GM19397 (cell line): ENCODE measurements around the gene PIK3C3.
"Not testable (repeated sequence)": the region's sequence is repeated elsewhere in the genome, so short reads cannot be mapped to it uniquely, and the experiment has no call there.

Experiments
- ATAC-seq: cut with Tn5 transposase; IDR thresholded peaks from one replicate; pipeline ENCODE4 v1.9.1; 2021; ENCODE audit warnings: mild to moderate bottlenecking, moderate library complexity; ENCODE audit not compliant: unreplicated experiment

The PIK3C3 gene

GRCh38 chr18:42018831-42019230 is 63.8 kb downstream of the PIK3C3 start:
- no peak for ATAC-seq

GRCh38 chr18:42024131-42024530 is 69.1 kb downstream of the PIK3C3 start:
- ATAC-seq = no peak

DNA sequence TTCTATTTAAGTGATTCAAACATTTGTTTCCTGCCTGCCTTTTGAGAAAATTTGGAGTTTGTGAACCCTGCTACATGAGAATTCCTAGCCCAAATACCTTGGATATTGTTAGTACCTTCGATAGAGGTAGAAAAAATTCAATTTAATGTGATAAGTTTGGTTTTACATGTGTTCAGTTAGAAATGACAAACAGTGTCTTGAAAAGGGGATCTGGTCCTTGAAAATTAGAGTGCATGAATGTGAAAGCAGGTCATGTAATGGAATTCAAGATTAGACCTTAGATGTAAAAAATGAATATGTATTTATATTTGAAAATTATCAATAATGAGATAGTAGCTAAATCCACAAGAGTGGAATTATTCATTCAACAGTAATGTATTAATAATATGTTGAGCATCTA is 70.5 kb downstream of the PIK3C3 start:
- no peak for ATAC-seq

DNA sequence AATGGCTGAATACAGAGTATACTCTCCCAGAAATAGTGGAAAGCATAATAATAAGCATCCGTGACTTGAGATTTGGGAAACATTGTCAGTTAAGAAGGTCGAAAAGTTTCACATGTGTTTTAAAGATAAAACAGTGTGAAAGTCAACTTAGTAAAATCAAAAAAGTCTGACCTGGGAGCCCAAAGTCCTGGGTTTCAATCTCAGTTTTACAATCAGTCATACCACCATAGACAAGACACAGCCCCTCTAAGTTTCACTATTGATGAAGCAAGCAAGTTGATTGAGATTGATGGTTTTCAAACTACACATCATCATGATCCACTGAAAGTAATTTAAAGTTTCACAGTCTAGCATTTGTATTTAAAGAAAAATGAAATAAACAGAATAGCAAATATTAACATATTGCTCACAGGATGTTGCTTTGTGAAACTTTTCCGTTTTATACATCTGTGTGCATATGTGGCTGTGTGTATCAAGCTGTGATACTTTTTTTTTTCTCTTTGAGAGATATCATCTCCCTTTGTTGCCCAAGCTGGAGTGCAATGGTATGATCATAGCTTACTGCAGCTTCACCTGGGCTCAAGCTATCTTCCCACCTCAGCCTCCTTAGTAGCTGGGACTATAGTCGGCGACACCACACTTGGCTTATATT is 71.1 kb downstream of the PIK3C3 start:
- peak; percentile 86 for ATAC-seq

DNA sequence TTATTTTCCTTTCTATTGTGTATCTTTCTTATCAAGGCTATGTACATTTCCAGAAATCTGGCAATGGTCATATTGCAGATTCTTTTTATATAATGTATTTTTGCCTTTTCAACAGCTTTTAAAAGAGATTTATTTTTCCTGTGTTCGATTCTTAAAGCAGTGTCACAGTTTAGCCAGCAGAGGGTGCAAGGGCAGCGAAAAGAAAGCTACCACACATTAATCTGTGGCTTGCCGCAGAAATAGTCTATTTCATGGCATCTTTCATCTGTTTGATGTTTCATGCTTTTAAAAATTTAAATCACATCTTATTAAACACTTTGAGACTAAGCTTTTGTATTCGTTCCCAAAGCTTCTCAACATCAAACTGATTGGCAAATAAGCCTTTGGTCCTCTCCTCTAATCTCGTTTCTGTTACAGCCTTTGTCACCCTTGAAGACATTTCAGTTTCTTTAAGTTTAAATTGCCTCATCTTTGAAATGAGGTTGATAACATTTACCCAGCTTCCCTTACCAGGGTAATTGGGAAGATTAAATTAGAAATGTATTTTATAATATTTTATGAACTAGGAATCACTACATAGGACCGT is 73.3 kb downstream of the PIK3C3 start:
- no peak for ATAC-seq

GRCh38 chr18:42029092-42029491 is 74.1 kb downstream of the PIK3C3 start:
- ATAC-seq = no peak

DNA sequence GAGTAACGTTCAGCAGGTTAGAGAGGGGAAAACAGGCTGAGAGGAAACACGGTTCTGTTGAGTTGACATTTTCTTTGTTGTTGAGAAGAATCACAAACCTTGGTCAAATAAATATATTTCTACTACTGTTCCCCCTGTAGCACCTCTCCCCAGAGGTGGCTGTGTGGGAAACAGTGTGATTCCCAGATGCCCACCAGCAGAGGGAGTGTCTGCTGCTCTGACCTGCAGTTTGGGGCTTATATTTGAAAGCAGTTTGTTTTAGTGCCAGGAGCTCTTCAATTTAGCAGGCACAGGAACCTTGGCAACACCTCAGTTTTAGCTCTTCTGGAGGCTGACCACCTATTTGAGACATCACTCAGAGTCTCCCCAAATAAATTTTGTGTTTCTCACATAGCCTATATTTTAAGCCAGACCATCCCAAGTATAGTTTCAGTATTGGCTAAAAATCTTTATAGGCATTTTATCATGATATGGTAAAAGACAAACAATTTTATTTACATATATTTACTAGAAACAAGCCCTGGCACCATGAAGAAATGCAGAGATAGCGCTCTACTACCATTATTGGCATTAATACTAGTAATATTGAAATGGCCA is 75.7 kb downstream of the PIK3C3 start:
- ATAC-seq = no peak

- ATAC-seq = no peak
Measured at GRCh38 chr18:42032447-42032846, 77.4 kb downstream of the PIK3C3 start.

- ATAC-seq = no peak
Measured at GRCh38 chr18:42033137-42033810, 78.2 kb downstream of the PIK3C3 start.

DNA sequence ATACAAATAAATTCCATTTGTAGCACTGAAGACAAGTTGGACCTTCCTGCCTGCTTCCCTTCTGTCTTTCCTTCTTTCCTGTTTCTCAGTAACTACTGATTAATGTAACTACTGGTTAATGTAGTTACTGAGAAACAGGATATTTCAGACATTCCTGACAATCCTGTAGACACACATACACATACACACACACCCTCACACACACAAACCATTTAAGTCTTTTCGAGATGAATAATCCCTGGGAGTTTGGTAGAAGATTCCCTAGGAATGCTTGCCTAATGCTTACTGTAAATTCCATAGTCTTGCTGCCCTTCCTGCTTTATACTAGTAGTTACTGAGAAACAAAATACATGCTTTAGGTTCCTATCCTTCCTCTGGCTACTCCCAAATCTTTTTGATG is 83.9 kb downstream of the PIK3C3 start:
- no peak for ATAC-seq

DNA sequence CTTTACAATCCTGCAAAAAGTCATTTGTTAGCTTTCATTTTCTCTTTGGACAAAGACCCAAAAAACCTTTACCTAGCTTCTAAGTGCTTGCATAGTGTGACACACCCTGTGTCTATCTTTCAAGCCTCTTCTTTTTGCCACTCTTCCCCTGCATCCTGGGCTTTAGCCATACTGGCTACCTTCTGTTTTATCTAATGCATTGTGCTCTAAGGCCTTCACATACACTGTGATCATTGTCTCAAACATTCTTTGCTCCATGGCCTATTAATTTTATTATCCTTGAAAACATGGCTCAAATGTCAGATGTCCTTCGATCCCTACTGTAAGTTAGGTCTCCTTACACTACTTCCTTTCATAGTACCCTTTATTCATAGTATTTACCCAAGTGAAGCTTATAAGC is 84.4 kb downstream of the PIK3C3 start:
- ATAC-seq = no peak

DNA sequence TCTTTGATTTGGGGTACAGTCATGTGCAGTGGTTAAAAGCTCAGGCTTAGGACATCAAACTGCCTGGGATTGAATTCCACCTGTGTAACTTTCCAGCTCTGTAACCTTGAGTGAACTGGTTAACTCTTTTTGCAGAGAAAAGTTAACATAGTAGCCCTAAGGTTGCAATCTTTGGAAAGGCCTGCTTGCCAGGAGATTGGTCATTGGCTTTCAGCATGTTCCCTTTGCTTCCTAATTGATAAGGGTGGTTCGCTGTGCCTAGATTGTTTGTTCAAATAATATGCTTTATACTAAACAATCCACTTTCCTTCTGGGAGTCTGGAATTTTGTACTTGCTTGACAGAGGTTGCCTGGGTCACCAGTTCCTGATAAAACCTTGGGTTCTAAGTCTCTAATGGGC is 86.8 kb downstream of the PIK3C3 start:
- ATAC-seq = no peak

- ATAC-seq = no peak
Measured at GRCh38 chr18:42045346-42045745, 90.3 kb downstream of the PIK3C3 start.

- no peak for ATAC-seq
Measured at GRCh38 chr18:42047721-42048120, 92.7 kb downstream of the PIK3C3 start.

GRCh38 chr18:42048158-42048557 is 93.1 kb downstream of the PIK3C3 start:
- no peak for ATAC-seq

GRCh38 chr18:42049536-42049935 is 94.5 kb downstream of the PIK3C3 start:
- ATAC-seq = not testable (repeated sequence)

DNA sequence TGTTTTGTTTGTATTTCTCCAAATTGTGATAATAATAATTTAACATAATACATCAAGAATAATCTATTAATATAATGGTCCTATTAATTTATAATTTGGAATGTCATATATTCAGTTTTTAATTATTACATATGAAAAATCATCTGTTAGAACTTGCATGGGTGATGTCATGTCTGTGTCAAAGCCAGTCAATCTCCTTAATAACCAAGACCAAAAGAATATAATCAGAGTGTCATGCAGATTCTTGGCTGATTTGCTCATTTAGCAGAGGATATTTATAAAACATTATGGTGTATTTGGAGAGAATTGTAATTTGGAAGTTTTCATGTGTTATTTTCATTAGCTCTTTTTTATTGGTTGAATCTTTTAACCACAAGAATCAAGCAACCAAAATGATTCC is 96.4 kb downstream of the PIK3C3 start:
- no peak for ATAC-seq

- no peak for ATAC-seq
Measured at GRCh38 chr18:42052122-42052708, 97.2 kb downstream of the PIK3C3 start.

DNA sequence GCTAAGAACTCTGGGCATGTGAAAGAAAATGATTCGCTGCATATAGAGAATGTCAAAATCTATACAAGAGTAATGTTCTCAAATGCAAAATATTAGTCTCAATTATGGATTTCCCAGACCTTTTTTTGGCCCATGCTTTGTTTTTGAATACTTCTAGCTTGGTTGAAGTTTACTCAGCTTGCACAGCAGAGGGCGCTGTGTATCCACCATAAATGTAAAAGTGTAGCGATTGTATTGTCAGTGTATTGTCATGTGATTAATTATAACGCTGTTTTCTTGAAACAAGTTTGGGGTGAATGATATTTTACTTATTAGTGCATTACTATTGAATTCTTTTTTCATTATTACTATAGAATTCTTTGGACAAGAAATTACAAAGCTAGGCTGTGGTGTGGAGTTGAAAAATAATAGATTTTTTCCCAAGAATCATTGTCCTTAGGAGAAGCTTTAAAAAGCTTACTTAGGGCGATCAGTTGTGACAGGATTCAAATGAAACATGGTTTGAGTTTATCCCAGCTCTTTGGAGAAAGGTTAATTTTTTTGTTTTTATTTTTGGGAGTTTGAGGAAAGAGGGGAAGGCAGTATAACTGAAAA is 98.3 kb downstream of the PIK3C3 start:
- peak; percentile 88 for ATAC-seq

DNA sequence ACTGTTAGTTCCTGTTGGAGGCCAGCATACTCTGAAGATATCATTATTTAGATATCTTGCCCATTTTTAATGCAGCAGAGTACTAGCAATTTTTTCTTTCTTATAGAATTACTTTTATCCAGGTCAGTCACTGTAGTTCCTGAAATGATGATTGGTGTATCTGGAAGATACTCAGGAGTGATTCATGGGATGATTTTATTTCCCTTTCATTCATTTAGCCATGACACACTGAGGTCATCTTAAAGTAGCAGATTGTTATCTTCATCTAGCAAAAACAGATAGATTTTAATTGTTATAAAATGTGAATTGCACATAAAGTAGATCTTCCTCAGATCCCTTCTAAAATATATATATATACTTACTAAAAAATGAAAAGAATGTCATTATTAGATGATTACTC is 109.1 kb downstream of the PIK3C3 start:
- no peak for ATAC-seq

GRCh38 chr18:42067518-42067917 is 112.5 kb downstream of the PIK3C3 start:
- no peak for ATAC-seq
